ENCODE measurements around the gene IFITM5.

Gene IFITM5

DNA sequence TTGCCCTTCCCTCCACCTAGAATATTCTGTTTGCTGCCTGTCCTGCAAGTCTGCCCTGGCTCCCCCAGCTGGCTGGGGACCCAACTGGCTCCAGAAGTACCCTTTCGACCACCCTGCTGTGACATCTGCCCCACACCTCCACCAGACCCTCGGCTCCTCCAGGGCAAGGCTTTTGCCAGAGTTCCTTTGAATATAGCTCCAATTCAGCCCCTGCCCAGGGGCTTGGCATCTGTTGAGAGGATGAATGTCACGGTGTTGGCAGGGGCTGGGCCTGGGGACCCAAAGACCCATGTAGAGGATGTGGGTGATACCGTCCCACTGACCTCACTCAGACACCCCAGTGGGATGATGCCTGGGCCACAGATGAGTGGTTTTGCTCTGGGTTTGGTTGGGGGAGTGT lies 17.2 kb downstream of the IFITM5 start:
- DNase-seq, result no peak

DNA sequence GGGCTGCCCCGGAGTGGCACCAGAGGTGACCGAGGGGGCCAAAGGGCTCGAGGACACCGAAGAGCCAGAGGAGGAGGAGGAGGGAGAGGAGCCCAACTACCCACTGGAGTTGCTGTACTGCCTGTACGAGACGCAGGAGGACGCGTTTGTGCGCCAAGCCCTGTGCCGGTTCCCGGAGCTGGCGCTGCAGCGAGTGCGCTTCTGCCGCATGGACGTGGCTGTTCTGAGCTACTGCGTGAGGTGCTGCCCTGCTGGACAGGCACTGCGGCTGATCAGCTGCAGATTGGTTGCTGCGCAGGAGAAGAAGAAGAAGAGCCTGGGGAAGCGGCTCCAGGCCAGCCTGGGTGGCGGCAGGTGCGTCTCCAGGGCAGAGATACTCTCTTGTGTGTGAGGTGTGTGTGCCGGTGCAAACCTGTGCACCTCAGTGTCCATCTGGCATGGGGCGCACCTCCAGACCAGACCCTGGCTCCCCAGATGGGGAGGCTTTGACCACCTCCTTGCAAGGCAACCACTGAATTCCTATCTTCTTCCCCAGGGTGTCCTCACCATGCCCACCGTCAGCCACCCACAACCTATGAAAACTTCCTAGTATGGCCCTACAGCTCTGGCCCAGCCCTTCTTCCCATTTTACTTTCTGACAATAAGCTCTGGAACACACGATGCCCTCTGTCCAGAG lies 17.7 kb downstream of the IFITM5 start:
- no peak for DNase-seq

DNA sequence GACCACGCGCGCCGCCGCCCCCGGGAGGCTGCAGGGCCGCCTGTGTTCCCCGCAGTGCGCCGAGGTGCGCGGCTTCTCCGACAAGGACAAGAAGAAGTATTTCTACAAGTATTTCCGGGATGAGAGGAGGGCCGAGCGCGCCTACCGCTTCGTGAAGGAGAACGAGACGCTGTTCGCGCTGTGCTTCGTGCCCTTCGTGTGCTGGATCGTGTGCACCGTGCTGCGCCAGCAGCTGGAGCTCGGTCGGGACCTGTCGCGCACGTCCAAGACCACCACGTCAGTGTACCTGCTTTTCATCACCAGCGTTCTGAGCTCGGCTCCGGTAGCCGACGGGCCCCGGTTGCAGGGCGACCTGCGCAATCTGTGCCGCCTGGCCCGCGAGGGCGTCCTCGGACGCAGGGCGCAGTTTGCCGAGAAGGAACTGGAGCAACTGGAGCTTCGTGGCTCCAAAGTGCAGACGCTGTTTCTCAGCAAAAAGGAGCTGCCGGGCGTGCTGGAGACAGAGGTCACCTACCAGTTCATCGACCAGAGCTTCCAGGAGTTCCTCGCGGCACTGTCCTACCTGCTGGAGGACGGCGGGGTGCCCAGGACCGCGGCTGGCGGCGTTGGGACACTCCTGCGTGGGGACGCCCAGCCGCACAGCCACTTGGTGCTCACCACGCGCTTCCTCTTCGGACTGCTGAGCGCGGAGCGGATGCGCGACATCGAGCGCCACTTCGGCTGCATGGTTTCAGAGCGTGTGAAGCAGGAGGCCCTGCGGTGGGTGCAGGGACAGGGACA lies 18.4 kb downstream of the IFITM5 start:
- no peak for DNase-seq

DNA sequence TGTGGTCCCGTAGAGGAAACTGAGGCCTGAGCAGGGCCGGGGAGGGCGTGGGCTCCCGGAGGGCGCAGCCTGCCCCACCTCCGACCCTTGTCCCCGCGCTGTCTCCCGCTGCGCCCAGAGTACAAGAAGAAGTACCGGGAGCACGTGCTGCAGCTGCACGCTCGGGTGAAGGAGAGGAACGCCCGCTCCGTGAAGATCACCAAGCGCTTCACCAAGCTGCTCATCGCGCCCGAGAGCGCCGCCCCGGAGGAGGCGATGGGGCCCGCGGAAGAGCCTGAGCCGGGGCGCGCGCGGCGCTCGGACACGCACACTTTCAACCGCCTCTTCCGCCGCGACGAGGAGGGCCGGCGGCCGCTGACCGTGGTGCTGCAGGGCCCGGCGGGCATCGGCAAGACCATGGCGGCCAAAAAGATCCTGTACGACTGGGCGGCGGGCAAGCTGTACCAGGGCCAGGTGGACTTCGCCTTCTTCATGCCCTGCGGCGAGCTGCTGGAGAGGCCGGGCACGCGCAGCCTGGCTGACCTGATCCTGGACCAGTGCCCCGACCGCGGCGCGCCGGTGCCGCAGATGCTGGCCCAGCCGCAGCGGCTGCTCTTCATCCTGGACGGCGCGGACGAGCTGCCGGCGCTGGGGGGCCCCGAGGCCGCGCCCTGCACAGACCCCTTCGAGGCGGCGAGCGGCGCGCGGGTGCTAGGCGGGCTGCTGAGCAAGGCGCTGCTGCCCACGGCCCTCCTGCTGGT lies 19.2 kb downstream of the IFITM5 start:
- DNase-seq, result peak; percentile 7

DNA sequence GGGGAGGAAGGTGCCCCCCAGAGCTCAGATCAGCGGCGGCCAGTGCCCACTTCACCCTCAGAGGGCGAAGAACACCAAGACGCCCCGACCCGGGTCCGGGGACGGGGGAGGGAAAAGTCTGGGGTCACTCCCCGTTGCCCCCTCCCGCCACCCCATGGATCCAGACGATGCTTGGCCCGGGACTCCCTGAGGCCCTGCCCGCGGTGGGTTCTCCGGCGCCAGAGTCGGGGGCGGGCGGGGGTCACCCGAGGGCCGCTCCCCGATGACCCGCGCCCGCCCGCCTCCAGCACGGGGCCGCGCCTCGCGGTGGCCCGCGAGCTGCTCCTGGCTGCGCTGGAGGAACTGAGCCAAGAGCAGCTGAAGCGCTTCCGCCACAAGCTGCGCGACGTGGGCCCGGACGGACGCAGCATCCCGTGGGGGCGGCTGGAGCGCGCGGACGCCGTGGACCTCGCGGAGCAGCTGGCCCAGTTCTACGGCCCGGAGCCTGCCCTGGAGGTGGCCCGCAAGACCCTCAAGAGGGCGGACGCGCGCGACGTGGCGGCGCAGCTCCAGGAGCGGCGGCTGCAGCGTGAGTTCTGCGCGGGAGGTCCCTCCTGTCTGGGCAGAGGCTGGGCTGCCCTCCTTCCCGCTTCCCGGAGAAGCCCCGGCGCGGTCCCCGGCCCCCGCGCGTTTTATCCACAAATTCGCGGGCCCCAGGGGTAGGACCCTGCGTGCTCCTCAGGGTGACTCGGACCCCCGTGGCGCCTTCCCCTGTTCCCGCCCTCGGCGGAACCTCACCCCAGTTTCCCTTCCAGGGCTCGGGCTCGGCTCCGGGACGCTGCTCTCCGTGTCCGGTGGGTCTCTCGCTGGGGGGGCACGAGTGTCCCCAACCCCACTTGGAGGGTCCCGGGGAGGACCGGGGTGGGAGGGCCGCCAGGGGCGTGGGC lies 20.0 kb downstream of the IFITM5 start:
- no peak for DNase-seq

DNA sequence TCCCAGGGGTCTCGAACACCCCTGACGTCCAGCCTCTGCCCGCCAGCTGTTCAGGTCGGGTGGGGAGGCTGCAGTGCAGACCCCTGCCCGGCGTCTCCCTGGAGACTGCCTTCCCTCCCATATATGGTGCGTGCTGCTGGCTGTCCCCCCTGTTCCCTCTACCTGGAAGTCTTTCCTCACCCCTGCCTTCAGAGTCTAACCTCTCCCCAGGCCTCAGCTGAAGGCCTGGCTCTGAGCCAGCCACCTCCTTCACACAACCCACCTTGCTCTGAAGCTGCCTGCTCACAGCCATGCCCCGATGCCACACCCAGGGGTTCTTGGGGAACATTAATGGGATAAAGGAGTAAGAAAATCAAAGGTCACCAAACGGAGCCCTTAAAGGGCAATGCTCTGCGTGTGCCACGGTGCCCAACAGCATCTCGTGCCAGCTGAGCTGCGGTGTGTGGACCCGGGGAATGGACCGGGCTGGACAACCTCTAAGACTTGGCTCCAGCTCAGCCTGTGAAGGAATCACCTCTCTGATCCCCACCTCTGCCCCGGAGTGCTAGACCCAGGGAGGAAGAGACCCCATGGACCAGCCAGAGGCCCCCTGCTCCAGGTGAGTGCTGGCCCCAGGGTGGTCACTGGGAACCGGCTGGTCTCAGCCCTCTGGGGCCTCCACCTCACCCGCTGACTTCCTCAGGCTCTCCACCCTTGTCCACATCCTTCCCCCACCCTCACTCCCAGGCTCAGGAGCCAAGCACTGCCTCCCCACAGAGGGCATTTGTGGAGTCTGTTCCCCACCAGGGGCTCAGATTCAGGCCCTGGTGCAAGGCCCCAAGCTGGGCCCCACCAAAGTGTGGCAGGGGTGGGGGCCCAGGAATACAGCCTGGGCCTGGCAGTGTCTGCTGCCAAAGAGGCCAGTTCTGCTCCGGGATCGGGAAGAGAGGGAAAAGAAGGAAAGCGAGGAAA lies 21.1 kb downstream of the IFITM5 start, which contains the start of gene NLRP6:
Gene NLRP6, plus strand, starts transcription at position 407 of the 951 bp plus-strand sequence. Its CDS starts 163 bp downstream, at position 570.
- DNase-seq, result no peak

DNA sequence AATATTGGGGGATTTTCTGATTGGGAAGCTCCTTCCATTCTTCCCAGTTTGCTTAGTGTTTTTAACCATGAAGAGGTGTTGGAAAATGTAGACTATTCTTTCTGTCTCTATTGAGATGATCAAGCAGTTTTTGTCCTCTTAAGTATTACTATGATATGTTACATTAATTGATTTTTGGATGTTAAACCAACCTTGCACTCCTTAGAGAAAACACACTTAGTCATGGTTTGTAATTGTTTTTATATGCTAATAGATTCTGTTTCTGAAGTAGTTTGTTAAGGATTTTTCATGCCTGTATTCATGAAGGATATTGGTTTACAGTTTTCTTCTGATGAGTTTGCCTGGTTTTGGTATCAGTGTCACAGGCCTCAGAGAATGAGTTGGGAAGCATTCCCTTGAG lies 23.1 kb downstream of the IFITM5 start:
- DNase-seq, result no peak

DNA sequence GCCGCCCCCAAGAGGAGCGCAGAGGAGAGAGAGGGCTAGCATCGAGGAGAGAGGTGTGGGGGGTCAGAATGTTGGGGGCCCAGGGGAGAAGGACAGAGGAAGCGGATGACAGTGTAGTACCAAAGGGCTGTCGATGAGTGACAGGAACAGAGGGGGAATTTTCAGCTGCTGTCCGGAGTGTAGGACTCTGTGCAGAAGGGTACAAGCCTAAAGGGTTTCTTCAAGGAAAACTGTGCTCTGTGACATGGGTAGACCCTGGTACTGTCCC lies 26.5 kb downstream of the IFITM5 start:
- no peak for DNase-seq

DNA sequence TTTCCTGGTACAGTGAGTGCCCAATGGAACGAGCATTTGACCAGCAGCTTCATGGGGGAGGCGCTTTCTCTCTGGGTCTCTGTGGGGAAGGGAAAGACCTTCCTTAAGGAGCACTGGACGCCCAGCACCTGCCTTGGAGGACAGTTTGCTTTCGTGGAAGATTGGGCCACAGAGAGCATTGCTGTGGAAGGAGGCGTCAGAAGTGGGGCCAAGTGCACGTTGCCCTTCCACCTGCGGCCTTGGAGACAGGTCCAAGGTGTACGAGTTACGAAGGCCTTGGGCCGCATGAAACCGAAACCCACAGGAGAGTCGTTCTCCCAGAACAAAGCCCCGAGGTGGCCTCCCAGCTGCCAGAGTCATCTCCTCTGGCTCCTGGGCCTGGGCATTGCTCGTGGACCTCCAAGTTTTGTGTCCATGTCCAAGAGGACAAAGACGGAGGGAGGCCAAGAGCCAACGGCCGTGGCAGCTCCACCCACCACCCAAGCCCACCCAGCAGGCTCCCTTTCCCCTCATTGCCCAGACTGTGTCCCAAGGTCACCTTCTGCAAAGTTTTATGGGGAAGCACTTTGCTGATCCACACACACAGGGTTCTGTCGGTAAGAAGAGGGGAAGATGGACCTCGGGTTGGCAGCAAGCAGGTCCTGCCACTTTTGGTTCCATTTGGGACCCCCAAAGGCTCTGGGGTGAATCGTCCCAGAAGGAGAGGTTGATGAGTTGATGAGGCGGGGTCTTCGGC lies 27.0 kb downstream of the IFITM5 start:
- DNase-seq, result no peak

DNA sequence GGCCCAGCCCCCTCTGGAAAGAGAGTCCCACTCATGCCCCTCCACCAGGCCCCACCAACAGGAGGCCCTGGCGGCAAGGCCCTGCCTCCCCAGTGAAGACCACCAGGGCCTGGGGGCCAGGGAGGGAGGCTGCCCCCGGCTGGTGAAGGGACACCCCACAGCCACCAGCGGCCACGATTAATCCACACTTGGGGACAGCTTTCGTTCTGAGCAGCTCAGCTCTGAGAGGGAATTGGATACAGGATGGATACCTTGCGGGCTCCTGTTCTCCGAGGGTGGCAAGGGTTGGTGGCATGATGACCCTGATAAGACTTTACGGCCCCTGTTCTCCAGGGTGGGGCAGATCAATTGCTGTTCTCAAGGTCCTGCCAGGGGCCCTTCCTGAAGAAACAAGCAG lies 28.0 kb downstream of the IFITM5 start:
- no peak for DNase-seq

DNA sequence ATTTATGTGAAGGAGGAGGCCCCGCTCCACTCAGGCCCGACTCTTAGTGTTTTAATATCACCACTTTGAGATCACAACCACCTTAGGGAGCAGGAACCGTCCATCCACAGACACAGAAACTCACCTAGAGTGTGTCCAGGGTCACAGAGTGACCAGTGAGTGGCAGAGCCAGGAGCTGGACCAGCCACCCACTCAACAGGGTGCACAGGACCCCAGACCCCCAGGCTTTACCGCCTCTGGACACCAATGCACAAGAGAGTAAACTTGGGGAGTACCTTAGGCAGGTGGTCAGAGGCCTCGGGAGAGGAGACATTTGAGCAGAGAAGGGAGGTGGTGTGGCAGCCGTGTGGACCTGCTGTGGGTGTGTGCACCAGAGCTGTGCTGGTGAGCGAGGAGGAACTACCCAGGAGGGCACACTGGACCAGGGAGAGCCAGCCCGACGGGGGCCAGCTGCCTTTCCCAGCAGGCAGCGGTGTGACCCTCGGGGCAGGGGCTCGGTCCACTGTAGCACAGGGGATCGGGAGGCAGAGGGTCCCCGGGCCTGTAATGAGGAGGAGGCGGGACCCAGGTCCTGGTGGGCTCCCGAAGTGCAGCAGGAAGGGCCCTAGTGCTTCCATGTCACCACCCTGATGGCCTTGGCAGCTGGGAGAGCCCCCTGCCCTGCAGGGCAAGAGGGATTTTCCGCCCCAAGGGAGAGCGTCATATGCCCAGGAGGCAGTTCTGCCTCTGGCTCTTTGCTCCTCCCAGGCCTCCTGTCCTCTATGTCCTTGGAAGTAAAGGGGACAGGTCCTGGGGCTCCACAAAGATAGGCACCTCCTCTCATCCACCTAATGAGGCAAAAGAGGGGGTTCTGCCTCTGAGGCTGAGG lies 28.6 kb downstream of the IFITM5 start:
- no peak for DNase-seq

DNA sequence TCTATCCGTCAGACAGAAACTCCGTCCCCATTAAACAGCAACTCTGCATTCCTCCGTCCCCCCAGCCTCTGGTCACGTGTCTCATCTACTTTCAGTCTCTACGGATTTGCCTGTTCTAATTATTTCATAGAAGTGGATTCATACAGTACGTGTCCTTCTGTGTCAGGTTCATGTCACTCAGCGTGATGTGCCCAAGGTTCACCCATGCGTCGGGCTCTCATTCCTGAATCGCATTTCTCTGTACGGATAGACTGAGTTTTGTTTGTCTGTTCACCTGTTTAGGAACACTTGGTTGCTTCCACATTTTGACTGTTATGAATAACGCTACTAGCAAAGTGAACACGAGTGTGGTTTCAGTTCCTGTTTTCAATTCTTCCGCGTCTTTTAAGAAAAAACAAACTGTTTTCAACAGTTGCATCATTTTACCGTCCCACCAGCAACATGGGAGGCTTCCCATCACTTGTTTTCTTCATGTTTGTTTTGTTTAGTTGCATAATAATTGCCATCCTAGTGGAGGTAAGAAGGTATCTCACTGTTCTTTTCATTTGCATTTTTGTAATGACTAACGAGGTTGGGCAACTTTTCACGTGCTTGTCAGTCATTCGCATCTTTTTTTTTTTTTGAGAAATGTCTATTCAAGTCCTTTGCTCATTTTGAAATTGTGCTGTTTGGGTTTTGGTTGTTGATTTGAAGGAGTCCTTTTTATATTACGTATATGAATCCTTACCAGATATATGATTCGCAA lies 30.0 kb downstream of the IFITM5 start:
- DNase-seq, result no peak

DNA sequence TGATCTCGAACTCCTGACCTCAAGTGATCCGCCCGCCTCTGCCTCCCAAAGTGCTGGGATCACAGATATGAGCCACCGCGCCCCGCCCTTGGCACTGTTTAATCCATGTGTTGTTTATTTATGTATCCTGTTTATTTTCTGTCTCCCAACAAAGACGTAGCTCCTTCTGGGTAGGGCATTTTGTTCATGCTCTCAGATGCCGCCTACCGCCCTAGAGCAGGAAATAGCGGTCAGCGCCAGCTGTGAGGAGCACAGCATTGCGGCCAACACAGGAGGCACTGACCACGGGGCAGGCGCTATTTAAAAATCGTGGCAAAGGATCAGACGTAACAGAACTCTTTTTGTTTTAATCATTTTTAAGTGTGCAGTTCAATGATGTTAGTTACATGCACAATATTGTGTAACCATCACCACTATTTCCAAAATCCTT lies 30.6 kb downstream of the IFITM5 start:
- DNase-seq, result peak; percentile 12

DNA sequence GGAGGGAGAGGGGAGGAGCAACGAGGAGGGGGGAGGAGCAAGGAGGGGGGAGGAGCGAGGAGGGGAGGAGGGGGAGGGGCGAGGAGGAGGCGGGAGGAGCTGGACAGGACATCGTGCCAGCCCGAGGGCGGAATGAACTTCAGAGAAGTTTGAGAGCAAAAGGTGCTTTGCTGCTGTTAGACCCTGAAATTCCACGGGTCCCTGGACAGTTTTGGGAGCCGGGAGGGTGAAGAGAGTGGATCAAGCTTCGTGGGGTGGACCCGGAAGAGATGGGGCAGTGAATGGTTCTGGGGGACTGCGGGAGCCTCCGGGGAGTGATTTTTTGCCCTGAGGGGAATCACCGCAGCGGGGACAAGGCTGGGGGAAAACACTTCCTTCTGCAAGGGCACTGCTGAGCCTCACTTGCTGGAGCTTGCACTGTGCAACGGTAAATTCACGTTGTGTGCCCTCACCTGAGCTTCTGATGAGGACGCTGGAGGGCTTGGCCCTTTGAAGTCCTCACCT lies 31.8 kb downstream of the IFITM5 start:
- DNase-seq, result no peak

DNA sequence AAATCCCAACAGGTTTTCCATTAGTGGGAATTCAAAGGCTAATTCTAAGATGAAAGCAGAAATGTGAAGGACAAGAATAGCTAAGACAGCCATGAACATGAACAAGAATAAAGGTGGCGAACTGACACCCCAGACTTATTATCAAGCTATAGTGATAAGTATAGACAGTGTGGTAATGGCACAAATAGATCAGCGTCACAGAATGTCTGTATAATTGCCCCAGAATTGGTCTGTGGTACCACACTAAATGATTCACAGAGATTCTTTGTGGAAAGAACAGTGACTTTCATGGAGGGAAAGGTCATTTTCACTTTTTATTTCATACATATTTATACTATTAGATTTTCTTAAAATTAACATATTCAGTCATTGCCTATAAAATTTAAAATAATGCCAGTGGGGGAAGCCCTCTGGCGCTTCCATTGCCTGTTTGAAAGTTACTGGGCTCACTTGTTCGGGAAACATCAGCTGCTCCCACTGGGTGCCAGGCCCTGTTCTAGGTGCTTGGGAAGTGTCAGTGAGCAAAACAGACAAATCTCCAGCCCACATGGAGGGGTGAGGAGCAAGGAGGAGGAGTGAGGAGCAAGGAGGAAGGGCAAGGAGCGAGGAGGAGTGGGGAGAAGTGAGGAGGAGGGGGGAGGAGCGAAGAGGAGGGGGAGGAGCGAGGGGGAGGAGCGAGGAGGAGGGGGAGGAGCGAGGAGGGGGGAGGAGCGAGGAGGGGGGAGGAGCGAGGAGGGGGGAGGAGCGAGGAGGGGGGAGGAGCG lies 32.5 kb downstream of the IFITM5 start:
- no peak for DNase-seq

DNA sequence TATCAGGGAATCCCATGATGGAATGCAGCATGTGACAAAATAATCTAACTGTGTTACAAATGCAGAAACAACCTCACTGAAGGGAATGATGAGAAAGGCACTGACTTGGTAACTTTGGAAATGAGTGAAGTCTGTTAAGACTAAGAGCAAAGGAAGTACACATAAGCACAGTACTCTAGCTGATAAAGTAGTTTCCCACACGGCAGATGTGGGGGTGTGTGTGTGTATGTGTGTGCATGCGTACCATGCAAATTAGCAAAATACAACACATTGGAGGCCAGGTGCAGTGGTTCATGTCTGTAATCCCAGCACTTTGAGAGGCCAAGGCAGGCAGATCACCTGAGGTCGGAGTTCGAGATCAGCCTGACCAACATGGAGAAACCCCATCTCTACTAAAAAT lies 37.7 kb downstream of the IFITM5 start:
- DNase-seq, result no peak

DNA sequence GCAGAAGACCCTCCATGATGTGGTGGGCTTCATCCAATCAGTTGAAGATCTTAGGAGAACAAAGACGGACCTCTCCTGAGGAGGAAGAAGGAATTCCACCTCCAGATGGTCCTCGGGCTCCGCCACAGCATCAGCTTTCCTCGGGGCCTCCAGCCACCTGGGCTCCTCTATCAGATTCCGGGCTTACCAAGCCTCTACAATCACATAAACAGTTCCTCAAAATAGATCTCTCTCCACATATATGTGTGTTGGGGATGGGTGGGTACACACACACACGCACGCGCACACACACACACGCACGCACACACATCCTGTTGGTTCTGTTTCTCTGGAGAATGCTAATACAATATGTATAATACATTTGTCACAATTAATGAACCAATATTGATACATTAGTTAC lies 39.9 kb downstream of the IFITM5 start:
- DNase-seq, result peak; percentile 8

All from NCI-H82 (cell line).